Fibroblast of the aortic adventitia (primary cell): ENCODE measurements around the gene RALGAPA1. TPM values are rescaled to one million over a fixed set of nuclear protein-coding genes. Genes with fewer than 3 reads are reported as not detected.
"Not testable (repeated sequence)": the region's sequence is repeated elsewhere in the genome, so short reads cannot be mapped to it uniquely, and the experiment has no call there.

Experiments
- DNase-seq: peaks from one replicate; pipeline ENCODE4 v3.0.0-alpha.2; 2010; ENCODE audit warnings: low read depth
- H3K4me3 ChIP-seq: 2 replicates; pipeline ENCODE4 v1.5.1; 2011; ENCODE audit warnings: low read depth, mild to moderate bottlenecking, control low read depth, low read length, moderate library complexity
- CTCF ChIP-seq: IDR thresholded peaks from 2 replicates; pipeline ENCODE4 v1.5.1; 2011; ENCODE audit warnings: mild to moderate bottlenecking, low read length, control low read depth, inconsistent platforms; ENCODE audit not compliant: insufficient read depth
- total RNA-seq: library from RNA; depleted of rRNA; stranded (reverse); fragments of >200 nt; gene quantifications from 2 replicates; pipeline ENCODE4 v1.2.3, GENCODE V29; 2012; ENCODE audit warnings: low replicate concordance

The RALGAPA1 gene
- total RNA-seq, 1 donor, result 52.5 TPM

- no peak overlapping the region for H3K4me3 ChIP-seq
- TF ChIP-seq CTCF, result no peak
- DNase-seq, result no peak
These were observed 120.8 kb downstream of the RALGAPA1 start for GRCh38 chr14:35688126-35688826.

GRCh38 chr14:35687335-35687939, 121.7 kb downstream of the RALGAPA1 start:
- TF ChIP-seq CTCF, result peak; percentile 85
- DNase-seq, result peak; percentile 67
- H3K4me3 ChIP-seq, result no peak overlapping the region

GRCh38 chr14:35683688-35684087, 125.4 kb downstream of the RALGAPA1 start:
- DNase-seq, H3K4me3 ChIP-seq: not testable (repeated sequence)

- H3K4me3 ChIP-seq, result no peak overlapping the region
- DNase-seq, result no peak
- no peak for TF ChIP-seq CTCF
These were observed 126.3 kb downstream of the RALGAPA1 start for GRCh38 chr14:35682802-35683201.

- no peak overlapping the region for H3K4me3 ChIP-seq
- TF ChIP-seq CTCF, result no peak
- DNase-seq, result no peak
These were observed 130.6 kb downstream of the RALGAPA1 start for GRCh38 chr14:35678403-35679028.

GRCh38 chr14:35669782-35670181, 139.3 kb downstream of the RALGAPA1 start:
- TF ChIP-seq CTCF, result no peak
- no peak overlapping the region for H3K4me3 ChIP-seq
- peak; percentile 5 for DNase-seq

GRCh38 chr14:35666429-35667043, 142.6 kb downstream of the RALGAPA1 start:
- no peak overlapping the region for H3K4me3 ChIP-seq
- no peak for DNase-seq
- TF ChIP-seq CTCF, result no peak
